Activated B cell treated with CpG ODN at 0.5 μM for 24 hours (primary cell): Measurements from ENCODE around the gene FRMD6. TPM values are rescaled to one million over a fixed set of nuclear protein-coding genes. Genes with fewer than 3 reads are reported as not detected.

ENCODE experiments used
- ATAC-seq: fragments of 200-7000 bp; cut with Tn5 transposase; one replicate; pipeline ENCODE4 v1.10.0; 2021; ENCODE audit warnings: low read depth, mild to moderate bottlenecking, moderate library complexity
- CTCF ChIA-PET: fragments of 350-600 bp; sonication (Branson Sonifier 250); formaldehyde crosslinking; loops from one replicate; lab custom pipeline; 2021; ENCODE audit warnings: antibody characterized with exemption; lab: Charles Lee
- POLR2A ChIA-PET: fragments of 350-600 bp; sonication (Branson Sonifier 250); formaldehyde crosslinking; loops from one replicate; lab custom pipeline; 2021; ENCODE audit warnings: antibody characterized with exemption; lab: Charles Lee
- DNase-seq: peaks from one replicate; pipeline ENCODE4 v3.0.0; 2022
- H3K27ac Mint-ChIP-seq: one replicate; pipeline ENCODE4 v1.8.0; 2020; ENCODE audit warnings: mixed read lengths
- H3K27me3 Mint-ChIP-seq: one replicate; pipeline ENCODE4 v1.8.0; 2021; ENCODE audit warnings: mixed read lengths
- H3K36me3 Mint-ChIP-seq: one replicate; pipeline ENCODE4 v1.8.0; 2021; ENCODE audit warnings: low read depth, mixed read lengths
- H3K4me1 Mint-ChIP-seq: one replicate; pipeline ENCODE4 v1.8.0; 2021; ENCODE audit warnings: mixed read lengths
- H3K4me3 Mint-ChIP-seq: one replicate; pipeline ENCODE4 v1.8.0; 2020; ENCODE audit warnings: mild to moderate bottlenecking, mixed read lengths
- H3K9me3 Mint-ChIP-seq: one replicate; pipeline ENCODE4 v1.8.0; 2020; ENCODE audit warnings: mixed read lengths
- CTCF ChIP-seq: fragments of 200-600 bp; IDR thresholded peaks from one replicate; pipeline ENCODE4 v1.8.0; 2022; ENCODE audit warnings: antibody characterized with exemption, mild to moderate bottlenecking
- intact Hi-C: fragments of 100-400 bp; cut with micrococcal nuclease; formaldehyde crosslinking; loops from one replicate; pipeline ENCODE4 v1.15.1; 2024
- total RNA-seq: library from RNA; stranded (reverse); gene quantifications from 2 replicates; pipeline ENCODE4 v1.2.3, GENCODE V29; 2022

FRMD6 gene
- total RNA-seq, 1 donor from 2014 or later, result 0.33 TPM

- Mint-ChIP-seq H3K27me3 (no peaks in the 10 kb centered on the region), H3K36me3 (no peaks in the 10 kb centered on the region), H3K4me3 (no peak overlapping the region), H3K9me3 (no peaks in the 10 kb centered on the region), H3K4me1 (no peaks in the 10 kb centered on the region), H3K27ac (no peak overlapping the region)
- TF ChIP-seq CTCF, result no peak
- CTCF ChIA-PET, result no interaction called here
- POLR2A ChIA-PET, result no interaction called here
- DNase-seq (no peak), ATAC-seq (no peak)
- intact Hi-C loops, result no loop called here
Measured at GRCh38 chr14:51711505-51711904, 59.8 kb downstream of the FRMD6 start.

- H3K27ac Mint-ChIP-seq, result no peak overlapping the region
Measured at GRCh38 chr14:51715250-51715649, 63.5 kb downstream of the FRMD6 start.

GRCh38 chr14:51715742-51716141, 64.0 kb downstream of the FRMD6 start:
- H3K27me3 Mint-ChIP-seq, result no peaks in the 10 kb centered on the region
- H3K27ac Mint-ChIP-seq, result no peak overlapping the region
- ATAC-seq, result no peak
- H3K4me1 Mint-ChIP-seq, result no peaks in the 10 kb centered on the region
- no peaks in the 10 kb centered on the region for H3K9me3 Mint-ChIP-seq
- intact Hi-C loops, result no loop called here
- TF ChIP-seq CTCF, result no peak
- H3K4me3 Mint-ChIP-seq, result no peak overlapping the region
- ChIA-PET CTCF (no interaction called here), POLR2A (no interaction called here)
- H3K36me3 Mint-ChIP-seq, result no peaks in the 10 kb centered on the region
- no peak for DNase-seq

More at GRCh38 chr14:51715250-51715649, 63.5 kb downstream of the FRMD6 start:
- CTCF ChIA-PET, result no interaction called here
- intact Hi-C loops, result no loop called here
- no peaks in the 10 kb centered on the region for H3K27me3 Mint-ChIP-seq
- no peak for DNase-seq
- H3K36me3 Mint-ChIP-seq, result no peaks in the 10 kb centered on the region
- POLR2A ChIA-PET, result no interaction called here
- no peak for TF ChIP-seq CTCF
- H3K4me1 Mint-ChIP-seq, result no peaks in the 10 kb centered on the region
- H3K4me3 Mint-ChIP-seq, result no peak overlapping the region
- H3K9me3 Mint-ChIP-seq, result no peaks in the 10 kb centered on the region
- no peak for ATAC-seq

GRCh38 chr14:51716610-51717009, 64.9 kb downstream of the FRMD6 start:
- H3K4me1 Mint-ChIP-seq, result no peaks in the 10 kb centered on the region
- no peaks in the 10 kb centered on the region for H3K36me3 Mint-ChIP-seq

GRCh38 chr14:51717766-51718165, 66.1 kb downstream of the FRMD6 start:
- Mint-ChIP-seq H3K27ac (no peak overlapping the region), H3K4me1 (no peaks in the 10 kb centered on the region), H3K4me3 (no peak overlapping the region), H3K27me3 (no peaks in the 10 kb centered on the region), H3K9me3 (no peaks in the 10 kb centered on the region), H3K36me3 (no peaks in the 10 kb centered on the region)
- POLR2A ChIA-PET, result no interaction called here
- no peak for TF ChIP-seq CTCF
- intact Hi-C loops, result no loop called here
- CTCF ChIA-PET, result no interaction called here
- DNase-seq (no peak), ATAC-seq (no peak)

More at GRCh38 chr14:51716610-51717009, 64.9 kb downstream of the FRMD6 start:
- POLR2A ChIA-PET, result no interaction called here
- no peak for TF ChIP-seq CTCF
- CTCF ChIA-PET, result no interaction called here
- no peak overlapping the region for H3K4me3 Mint-ChIP-seq
- H3K27me3 Mint-ChIP-seq, result no peaks in the 10 kb centered on the region
- H3K27ac Mint-ChIP-seq, result no peak overlapping the region
- intact Hi-C loops, result no loop called here
- no peak for ATAC-seq
- no peak for DNase-seq
- H3K9me3 Mint-ChIP-seq, result no peaks in the 10 kb centered on the region
